Smooth muscle cell (in vitro differentiated cells): ENCODE measurements around the gene CLDN2. TPM values are rescaled to one million over a fixed set of nuclear protein-coding genes. Genes with fewer than 3 reads are reported as not detected.

Experiments used
- DNase-seq: peaks from one replicate; lab custom pipeline; 2025; ENCODE audit not compliant: unreplicated experiment; lab: John Stamatoyannopoulos, UW
- H2AFZ ChIP-seq: fragments of 200-600 bp; sonication (generic); 2 replicates; pipeline ENCODE4 v1.6.0; 2016; ENCODE audit warnings: antibody characterized with exemption, low read depth, mild to moderate bottlenecking
- H3F3A ChIP-seq: fragments of 200-600 bp; sonication (generic); 2 replicates; pipeline ENCODE4 v1.6.0; 2017; ENCODE audit warnings: antibody characterized with exemption, low read depth
- H3K27ac ChIP-seq: fragments of 200-600 bp; sonication (generic); 2 replicates; pipeline ENCODE4 v1.5.1; 2016; ENCODE audit warnings: low read depth, mild to moderate bottlenecking
- H3K27me3 ChIP-seq: fragments of 200-600 bp; sonication (generic); 2 replicates; pipeline ENCODE4 v1.6.1; 2016; ENCODE audit warnings: low read depth, mild to moderate bottlenecking
- H3K36me3 ChIP-seq: fragments of 200-600 bp; sonication (generic); 2 replicates; pipeline ENCODE4 v1.5.1; 2016; ENCODE audit warnings: low read depth
- H3K4me1 ChIP-seq: fragments of 200-600 bp; sonication (generic); 2 replicates; pipeline ENCODE4 v1.5.1; 2016; ENCODE audit warnings: low read depth
- H3K4me2 ChIP-seq: fragments of 200-600 bp; sonication (generic); 2 replicates; pipeline ENCODE4 v1.6.0; 2016; ENCODE audit warnings: mild to moderate bottlenecking
- H3K4me3 ChIP-seq: fragments of 200-600 bp; sonication (generic); 2 replicates; pipeline ENCODE4 v1.5.1; 2016; ENCODE audit warnings: mild to moderate bottlenecking
- H3K79me2 ChIP-seq: fragments of 200-600 bp; sonication (generic); 2 replicates; pipeline ENCODE4 v1.6.0; 2016; ENCODE audit warnings: low read depth, mild to moderate bottlenecking
- H3K9ac ChIP-seq: fragments of 200-600 bp; sonication (generic); 2 replicates; pipeline ENCODE4 v1.6.0; 2016; ENCODE audit warnings: low read depth
- H3K9me3 ChIP-seq: fragments of 200-600 bp; sonication (generic); replicated peaks from 2 replicates; pipeline ENCODE4 v1.5.1; 2016; ENCODE audit warnings: low read depth
- H4K20me1 ChIP-seq: fragments of 200-600 bp; sonication (generic); 2 replicates; pipeline ENCODE4 v1.6.0; 2016; ENCODE audit warnings: low read depth
- WGBS: methylation state at CpG from one replicate; pipeline ENCODE4 v1.1.7; 2016; ENCODE audit warnings: low lambda C conversion rate; 5-methylcytosine and 5-hydroxymethylcytosine counted together
- polyA plus RNA-seq: library from polyadenylated mRNA; unstranded; fragments of >200 nt; fragmentation: Nextera tagmentation; extraction: Ambion mirVana; gene quantifications from 2 replicates; pipeline ENCODE4 v1.2.1, GENCODE V29; 2016
- total RNA-seq: library from RNA; depleted of rRNA; stranded (reverse); fragments of >200 nt; gene quantifications from 2 replicates; pipeline ENCODE4 v1.2.3, GENCODE V29; 2014
- TF ChIP-seq, protein P1 (sequence below): fragments of 200-600 bp; sonication (generic); IDR thresholded peaks from 2 replicates; pipeline ENCODE4 v1.5.1; 2017; ENCODE audit warnings: borderline replicate concordance, mild to moderate bottlenecking, antibody characterized with exemption; ENCODE audit not compliant: insufficient read depth, poor library complexity, severe bottlenecking

Gene CLDN2
- total and polyA plus RNA-seq, 2 experiments from 2014 or later, result 0.04 to 0.07 TPM

DNA sequence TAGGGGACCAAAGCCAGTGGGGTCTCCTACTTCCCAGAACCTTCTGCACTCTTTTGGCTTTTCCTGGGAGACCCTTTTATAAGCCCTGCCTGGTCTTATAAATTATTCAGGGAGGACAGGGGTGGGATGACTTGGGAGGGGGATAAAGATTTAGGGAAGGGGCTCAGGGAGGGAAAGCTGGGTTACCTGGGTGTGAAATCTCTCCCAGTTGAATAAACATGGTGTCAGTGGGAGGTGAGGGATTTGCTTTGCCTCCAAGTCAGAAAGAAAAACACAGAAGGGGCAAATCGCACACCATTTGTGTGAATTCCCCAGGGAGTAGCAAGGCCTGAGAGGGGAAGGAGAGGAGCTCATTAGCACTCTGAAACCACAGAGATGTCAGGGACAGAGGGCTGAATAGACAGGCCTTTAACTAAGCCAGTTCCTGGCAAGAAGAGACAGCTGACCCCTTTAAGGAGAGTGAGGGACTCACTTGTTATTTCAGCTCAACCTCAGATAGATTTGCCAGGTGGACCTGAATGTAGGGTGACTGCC, 16.8 kb upstream of the CLDN2 start, which contains the start of gene RIPPLY1:
Gene RIPPLY1, minus strand, starts transcription at position 51 of the 534 bp plus-strand sequence. CDS start 54 bp downstream, outside the sequence.
- no peaks in the 10 kb centered on the region for H3K36me3 ChIP-seq
- no peak within 1 kb of the TSS for H3K4me3 ChIP-seq
- no peaks in the 10 kb centered on the region for H3K79me2 ChIP-seq
- H3K4me2 ChIP-seq, result no peak within 1 kb of the TSS
- no peaks in the 10 kb centered on the region for H3K4me1 ChIP-seq
- H2AFZ ChIP-seq, result no peak within 1 kb of the TSS
- no peak within 1 kb of the TSS for H3K27ac ChIP-seq
- H3K27me3 ChIP-seq, result no peaks in the 10 kb centered on the region
- H3K9ac ChIP-seq, result no peak within 1 kb of the TSS
- WGBS, result 94% methylated on average over 1 of the region's 1 CpG
- H4K20me1 ChIP-seq, result no peaks in the 10 kb centered on the region
- DNase-seq, result no peak
- TF ChIP-seq, protein P1, sequence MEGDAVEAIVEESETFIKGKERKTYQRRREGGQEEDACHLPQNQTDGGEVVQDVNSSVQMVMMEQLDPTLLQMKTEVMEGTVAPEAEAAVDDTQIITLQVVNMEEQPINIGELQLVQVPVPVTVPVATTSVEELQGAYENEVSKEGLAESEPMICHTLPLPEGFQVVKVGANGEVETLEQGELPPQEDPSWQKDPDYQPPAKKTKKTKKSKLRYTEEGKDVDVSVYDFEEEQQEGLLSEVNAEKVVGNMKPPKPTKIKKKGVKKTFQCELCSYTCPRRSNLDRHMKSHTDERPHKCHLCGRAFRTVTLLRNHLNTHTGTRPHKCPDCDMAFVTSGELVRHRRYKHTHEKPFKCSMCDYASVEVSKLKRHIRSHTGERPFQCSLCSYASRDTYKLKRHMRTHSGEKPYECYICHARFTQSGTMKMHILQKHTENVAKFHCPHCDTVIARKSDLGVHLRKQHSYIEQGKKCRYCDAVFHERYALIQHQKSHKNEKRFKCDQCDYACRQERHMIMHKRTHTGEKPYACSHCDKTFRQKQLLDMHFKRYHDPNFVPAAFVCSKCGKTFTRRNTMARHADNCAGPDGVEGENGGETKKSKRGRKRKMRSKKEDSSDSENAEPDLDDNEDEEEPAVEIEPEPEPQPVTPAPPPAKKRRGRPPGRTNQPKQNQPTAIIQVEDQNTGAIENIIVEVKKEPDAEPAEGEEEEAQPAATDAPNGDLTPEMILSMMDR, result no peak
- no peaks in the 10 kb centered on the region for H3F3A ChIP-seq
- H3K9me3 ChIP-seq, result no peaks in the 10 kb centered on the region

DNA sequence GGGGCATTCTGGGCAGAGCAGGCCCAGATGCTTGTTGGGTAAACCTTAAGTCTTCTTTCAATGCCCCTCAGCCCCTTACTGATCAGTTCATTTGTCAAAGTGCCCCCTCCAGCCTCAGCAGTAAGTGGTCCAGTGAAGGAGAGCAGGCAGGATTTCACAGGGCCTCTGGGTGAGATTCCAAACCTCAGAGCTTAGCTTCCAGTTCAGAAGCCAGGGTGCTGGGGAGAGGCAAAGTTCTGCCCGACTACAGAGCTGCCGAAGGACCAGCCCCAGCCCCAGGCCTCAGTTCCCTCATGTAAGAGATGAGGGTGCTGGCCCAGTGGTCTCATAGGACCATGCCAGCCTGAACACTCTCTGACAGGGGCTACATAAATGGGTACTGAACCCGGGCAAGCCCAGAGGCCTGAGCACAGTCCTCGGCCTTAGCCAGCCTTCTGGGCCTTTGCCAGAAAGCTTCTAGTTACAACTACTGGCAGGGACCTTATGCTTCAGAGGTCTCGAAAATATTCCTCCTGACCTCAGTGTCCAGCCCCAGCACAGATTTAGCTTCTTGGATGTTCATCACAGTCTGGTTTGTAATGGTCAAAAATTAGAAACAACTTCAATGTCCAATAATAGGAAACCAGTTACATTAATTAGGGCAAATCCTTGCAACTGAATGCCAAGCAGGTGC, 16.2 kb upstream of the CLDN2 start:
- Histone ChIP-seq H3K4me2 (no peak overlapping the region), H4K20me1 (no peaks in the 10 kb centered on the region), H3K27ac (no peak overlapping the region), H3K79me2 (no peaks in the 10 kb centered on the region), H3F3A (no peaks in the 10 kb centered on the region), H3K36me3 (no peaks in the 10 kb centered on the region), H3K9me3 (no peaks in the 10 kb centered on the region), H3K27me3 (no peaks in the 10 kb centered on the region), H2AFZ (no peak overlapping the region), H3K4me1 (no peaks in the 10 kb centered on the region), H3K9ac (no peak overlapping the region), H3K4me3 (no peak overlapping the region)
- DNase-seq, result no peak
- WGBS, result 80% methylated on average over 5 of the region's 5 CpGs
- TF ChIP-seq, protein P1, result no peak

DNA sequence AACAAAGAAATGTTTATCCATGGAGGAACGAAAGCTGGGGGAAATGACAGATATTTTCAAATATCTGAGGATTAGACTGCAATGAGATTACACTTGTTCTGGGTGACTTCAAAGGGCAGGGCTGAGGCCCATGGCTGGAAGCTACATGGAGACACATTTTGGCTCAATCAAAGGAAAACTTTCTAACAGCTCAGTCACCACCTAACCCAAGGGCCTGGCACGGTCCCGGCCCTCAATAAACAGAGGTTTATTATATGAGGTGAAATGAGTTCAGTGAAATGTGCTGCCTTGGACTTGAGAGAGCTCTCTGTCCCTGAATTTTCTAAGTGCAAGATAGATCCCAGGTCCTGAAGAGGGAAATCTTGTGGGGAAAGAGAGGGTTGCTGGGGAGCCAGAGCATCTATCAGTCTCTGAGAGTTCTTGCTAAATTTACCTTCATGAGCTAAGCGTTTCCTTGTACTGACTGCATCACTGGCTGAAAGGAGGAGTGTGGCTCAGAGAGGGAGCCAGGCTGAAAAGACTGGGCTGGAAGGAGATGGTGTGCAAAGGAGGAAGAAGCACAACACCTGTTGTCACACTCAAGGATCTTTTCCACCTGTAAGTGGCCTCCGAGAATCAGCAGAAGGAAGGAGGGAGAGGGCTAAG, 15.0 kb upstream of the CLDN2 start:
- Histone ChIP-seq H3K9ac (no peak overlapping the region), H3K4me2 (no peak overlapping the region), H2AFZ (no peak overlapping the region), H3K27me3 (no peaks in the 10 kb centered on the region), H3K79me2 (no peaks in the 10 kb centered on the region), H3K4me3 (no peak overlapping the region), H3K9me3 (no peaks in the 10 kb centered on the region), H3K36me3 (no peaks in the 10 kb centered on the region), H3K27ac (no peak overlapping the region), H4K20me1 (no peaks in the 10 kb centered on the region), H3F3A (no peaks in the 10 kb centered on the region), H3K4me1 (no peaks in the 10 kb centered on the region)
- 70% methylated on average over 5 of the region's 5 CpGs for WGBS
- no peak for DNase-seq
- TF ChIP-seq, protein P1, result no peak

DNA sequence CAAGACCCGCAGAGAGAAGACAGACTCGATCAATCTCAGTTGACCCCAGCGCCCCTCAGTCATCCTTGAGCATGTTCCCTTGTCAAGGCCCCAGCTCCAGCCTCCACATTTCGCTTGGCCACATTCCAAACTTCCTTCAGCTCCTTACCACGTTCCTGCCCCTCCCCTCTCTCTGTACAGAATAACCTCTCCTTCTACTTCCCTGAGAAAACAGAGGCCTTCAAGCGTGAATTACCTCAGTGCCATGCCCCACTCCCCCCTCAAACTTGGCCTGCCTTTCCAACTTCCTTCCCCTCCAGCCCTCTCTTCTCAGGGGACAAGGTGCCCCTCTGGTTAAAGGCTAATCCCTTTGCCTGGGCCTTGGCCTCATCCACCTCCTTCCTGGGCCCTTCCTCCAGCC, 13.8 kb upstream of the CLDN2 start:
- Histone ChIP-seq H3K27ac (no peak overlapping the region), H3K4me1 (no peaks in the 10 kb centered on the region), H3K27me3 (no peaks in the 10 kb centered on the region), H4K20me1 (no peaks in the 10 kb centered on the region), H3K36me3 (no peaks in the 10 kb centered on the region), H3K79me2 (no peaks in the 10 kb centered on the region), H3K4me3 (no peak overlapping the region), H3K9ac (no peak overlapping the region), H2AFZ (no peak overlapping the region), H3F3A (no peaks in the 10 kb centered on the region), H3K9me3 (no peaks in the 10 kb centered on the region), H3K4me2 (no peak overlapping the region)
- DNase-seq, result no peak
- TF ChIP-seq, protein P1, result no peak
- WGBS, result 67% methylated on average over 6 of the region's 6 CpGs
